HepG2 (cell line): Measurements from ENCODE around the gene KIF2C. TPM values are rescaled to one million over a fixed set of nuclear protein-coding genes. Genes with fewer than 3 reads are reported as not detected.
A peak's percentile ranks its signal among the peaks of the same experiment; 100 is the strongest.

ENCODE experiments used
- CCDC6 ChIP-seq: sonication (generic); formaldehyde crosslinking; IDR thresholded peaks from 2 replicates; pipeline ENCODE4 v1.8.1; 2022; ENCODE audit warnings: mild to moderate bottlenecking, missing genetic modification reagents, moderate library complexity
- GFI1 ChIP-seq: sonication (generic); formaldehyde crosslinking; IDR thresholded peaks from 2 replicates; pipeline ENCODE4 v1.5.0; 2020; ENCODE audit warnings: missing genetic modification reagents, mild to moderate bottlenecking, borderline replicate concordance
- HNF1B ChIP-seq: sonication (generic); formaldehyde crosslinking; IDR thresholded peaks from 2 replicates; pipeline ENCODE4 v1.5.1; 2020; ENCODE audit warnings: mild to moderate bottlenecking, moderate library complexity, missing genetic modification reagents
- KMT2B ChIP-seq: IDR thresholded peaks from 2 replicates; pipeline ENCODE4 v1.6.1; 2016; ENCODE audit warnings: missing genetic modification reagents, missing compliant biosample characterization
- MIER2 ChIP-seq: IDR thresholded peaks from 2 replicates; pipeline ENCODE4 v1.6.1; 2016; ENCODE audit warnings: missing biosample characterization, missing genetic modification reagents
- MXD4 ChIP-seq: IDR thresholded peaks from 2 replicates; pipeline ENCODE4 v1.6.1; 2016; ENCODE audit warnings: mild to moderate bottlenecking, missing biosample characterization, missing genetic modification reagents
- REPIN1 ChIP-seq: sonication (generic); formaldehyde crosslinking; IDR thresholded peaks from 2 replicates; pipeline ENCODE4 v1.8.0; 2022; ENCODE audit warnings: missing genetic modification reagents, low read depth, mild to moderate bottlenecking, borderline replicate concordance
- SALL1 ChIP-seq: sonication (generic); formaldehyde crosslinking; IDR thresholded peaks from 2 replicates; pipeline ENCODE4 v1.8.0; 2022; ENCODE audit warnings: mild to moderate bottlenecking, missing genetic modification reagents
- ZFY ChIP-seq: sonication (generic); formaldehyde crosslinking; IDR thresholded peaks from 2 replicates; pipeline ENCODE4 v1.4.0; 2020; ENCODE audit warnings: missing genetic modification reagents
- ZHX2 ChIP-seq, 2 experiments: sonication (generic) in 1 of 2; formaldehyde crosslinking in 1 of 2; IDR thresholded peaks; 2 replicates each; pipeline versions ENCODE4 v1.6.1 to v1.9.0; 2014 to 2022; ENCODE audit warnings: antibody characterized with exemption in 1 of 2, borderline replicate concordance in 1 of 2, inconsistent platforms in 1 of 2, low read depth in 1 of 2, missing genetic modification reagents in 1 of 2
- ZNF160 ChIP-seq: sonication (generic); formaldehyde crosslinking; IDR thresholded peaks from 2 replicates; pipeline ENCODE4 v1.8.0; 2022; ENCODE audit warnings: mild to moderate bottlenecking, inconsistent platforms, missing genetic modification reagents
- ZNF543 ChIP-seq: sonication (generic); formaldehyde crosslinking; IDR thresholded peaks from 2 replicates; pipeline ENCODE4 v1.4.0; 2020; ENCODE audit warnings: mild to moderate bottlenecking, missing genetic modification reagents
- ZNF574 ChIP-seq: sonication (generic); formaldehyde crosslinking; IDR thresholded peaks from 2 replicates; pipeline ENCODE4 v1.4.0; 2020; ENCODE audit warnings: missing genetic modification reagents
- ZNF652 ChIP-seq: IDR thresholded peaks from 2 replicates; pipeline ENCODE4 v1.6.1; 2016; ENCODE audit warnings: low read depth, borderline replicate concordance
- ZNF780A ChIP-seq: sonication (generic); formaldehyde crosslinking; IDR thresholded peaks from 2 replicates; pipeline ENCODE4 v1.8.0; 2022; ENCODE audit warnings: mild to moderate bottlenecking, missing genetic modification reagents, moderate library complexity
- polyA plus RNA-seq, 8 experiments: library from polyadenylated mRNA; depleted of rRNA in 3 of 8; stranded (reverse) in 7 of 8; unstranded in 1 of 8; fragments of >200 nt; fragmentation: Illumina TruSeq in 4 of 8; extraction: Trizol in 4 of 8; gene quantifications; 2 replicates each; pipeline versions ENCODE4 v1.2.1 to v1.2.3, GENCODE V29; 2011 to 2016; ENCODE audit warnings: low read depth in 4 of 8, missing spikeins in 1 of 8, mixed read lengths in 1 of 8; ENCODE audit not compliant: insufficient read depth in 1 of 8
- total RNA-seq, 5 experiments: library from RNA; depleted of rRNA; stranded (reverse); fragments of >200 nt; fragmentation: Illumina TruSeq; extraction: Trizol; gene quantifications; 2 replicates each; pipeline ENCODE4 v1.2.3, GENCODE V29; 2016; ENCODE audit warnings: low read depth in 1 of 5

The KIF2C gene
- total and polyA plus RNA-seq, 2 of the 13 experiments (the other 11 are each of a cell fraction or from before 2014, with no cell fraction given) = 29.7 to 53.7 TPM

GRCh38 chr1:44775930-44776729, 36.5 kb downstream of the KIF2C start (continued):
- TF ChIP-seq ZHX2 (IDR thresholded peaks at IDR 0.05; ENCODE audit: low read depth) = no peak
- TF ChIP-seq ZHX2 (CRISPR knock-in tag; IDR thresholded peaks at IDR 0.05; ENCODE audit: borderline replicate concordance) = no peak
- no peak for TF ChIP-seq ZNF574 (CRISPR knock-in tag)
- no peak for TF ChIP-seq ZNF780A (CRISPR knock-in tag)
- TF ChIP-seq ZNF160 (CRISPR knock-in tag) = no peak
- no peak for TF ChIP-seq ZFY (CRISPR knock-in tag)
- no peak for TF ChIP-seq GFI1
- no peak for TF ChIP-seq SALL1 (CRISPR knock-in tag)
- TF ChIP-seq HNF1B (CRISPR knock-in tag) = 0 out of 2 replicates have a peak, but pooled peaks have one; percentile 18
- TF ChIP-seq MIER2 (CRISPR knock-in tag) = no peak
- no peak for TF ChIP-seq REPIN1
- TF ChIP-seq CCDC6 (CRISPR knock-in tag) = no peak
- no peak for TF ChIP-seq ZNF652 (CRISPR knock-in tag)
- 0 out of 2 replicates have a peak, but pooled peaks have one; percentile 22 for TF ChIP-seq KMT2B (CRISPR knock-in tag)
- no peak for TF ChIP-seq MXD4 (CRISPR knock-in tag)
- 0 out of 2 replicates have a peak, but pooled peaks have one; percentile 50 for TF ChIP-seq ZNF543 (CRISPR knock-in tag)
